Gastroesophageal sphincter (tissue), 4 donors: ENCODE results near the gene ATF4. TPM values are rescaled to one million over a fixed set of nuclear protein-coding genes. Genes with fewer than 3 reads are reported as not detected.

Source experiments
- ATAC-seq: fragments of 150-250 bp; one replicate; pipeline ENCODE4 v1.9.1; 2016; ENCODE audit warnings: mild to moderate bottlenecking, moderate library complexity
- H3K27ac ChIP-seq, 4 donors: fragments of 200-600 bp; sonication (generic) in 3 of 4; 1 replicate in 3 of 4; 2 replicates in 1 of 4; pipeline ENCODE4 v1.5.1; 2016 to 2019
- H3K27me3 ChIP-seq: fragments of 200-600 bp; sonication (generic); one replicate; pipeline ENCODE4 v1.5.1; 2019
- H3K36me3 ChIP-seq, 2 donors: fragments of 200-600 bp; sonication (generic); one replicate each; pipeline ENCODE4 v1.5.1; 2019; ENCODE audit warnings: control low read depth in 1 of 2
- H3K4me1 ChIP-seq, 3 donors: fragments of 200-600 bp; sonication (generic); 1 replicate in 2 of 3; 2 replicates in 1 of 3; pipeline ENCODE4 v1.5.1; 2016 to 2019; ENCODE audit warnings: control low read depth in 2 of 3
- H3K4me3 ChIP-seq, 2 donors: fragments of 200-600 bp; sonication (generic); one replicate each; pipeline ENCODE4 v1.5.1; 2019; ENCODE audit warnings: mild to moderate bottlenecking in 1 of 2, moderate library complexity in 1 of 2
- H3K9me3 ChIP-seq, 3 donors: fragments of 200-600 bp; sonication (generic); one replicate each; pipeline ENCODE4 v1.5.1; 2017 to 2019; ENCODE audit warnings: control low read depth in 2 of 3
- EP300 ChIP-seq: sonication (generic); formaldehyde crosslinking; IDR thresholded peaks from one replicate; pipeline ENCODE4 v1.6.1; 2017; ENCODE audit warnings: antibody characterized with exemption, mild to moderate bottlenecking
- POLR2A ChIP-seq, 2 donors: fragments of 450-650 bp; IDR thresholded peaks; one replicate each; pipeline ENCODE4 v1.6.1; 2017; ENCODE audit warnings: antibody characterized with exemption in 2 of 2, mild to moderate bottlenecking in 2 of 2, moderate library complexity in 1 of 2
- POLR2AphosphoS5 ChIP-seq: sonication (generic); formaldehyde crosslinking; IDR thresholded peaks from one replicate; pipeline ENCODE4 v1.6.1; 2017; ENCODE audit warnings: antibody characterized with exemption
- WGBS, 2 donors: methylation state at CpG; one replicate each; pipeline ENCODE4 v1.1.5; 2018; ENCODE audit warnings: low coverage in 1 of 2; 5-methylcytosine and 5-hydroxymethylcytosine counted together
- total RNA-seq, 4 donors: library from RNA; depleted of rRNA; stranded (reverse); fragments of >200 nt; gene quantifications; one replicate each; pipeline ENCODE4 v1.1.0, GENCODE V29; 2016
- TF ChIP-seq, protein P1 (sequence below), 4 experiments: fragments of 200-600 bp in 2 of 4; fragments of 450-650 bp in 2 of 4; sonication (generic) in 1 of 4; IDR thresholded peaks; one replicate each; pipeline ENCODE4 v1.5.1; 2017 to 2019; ENCODE audit warnings: antibody characterized with exemption in 4 of 4, mild to moderate bottlenecking in 2 of 4, moderate library complexity in 2 of 4

The ATF4 gene
- total RNA-seq, 4 donors from 2014 or later = 450 to 718 (median 563) TPM

GRCh38 chr22:39568278-39568981 lies 48.1 kb downstream of the ATF4 start:
- Histone ChIP-seq H3K27me3 (peaks cover 72% of the 10 kb centered on the region), H3K4me1 (no peaks in the 10 kb centered on the region), H3K4me3 (no peak overlapping the region), H3K36me3 (no peaks in the 10 kb centered on the region), H3K27ac (no peak overlapping the region), H3K9me3 (no peaks in the 10 kb centered on the region)
- TF ChIP-seq, protein P1, sequence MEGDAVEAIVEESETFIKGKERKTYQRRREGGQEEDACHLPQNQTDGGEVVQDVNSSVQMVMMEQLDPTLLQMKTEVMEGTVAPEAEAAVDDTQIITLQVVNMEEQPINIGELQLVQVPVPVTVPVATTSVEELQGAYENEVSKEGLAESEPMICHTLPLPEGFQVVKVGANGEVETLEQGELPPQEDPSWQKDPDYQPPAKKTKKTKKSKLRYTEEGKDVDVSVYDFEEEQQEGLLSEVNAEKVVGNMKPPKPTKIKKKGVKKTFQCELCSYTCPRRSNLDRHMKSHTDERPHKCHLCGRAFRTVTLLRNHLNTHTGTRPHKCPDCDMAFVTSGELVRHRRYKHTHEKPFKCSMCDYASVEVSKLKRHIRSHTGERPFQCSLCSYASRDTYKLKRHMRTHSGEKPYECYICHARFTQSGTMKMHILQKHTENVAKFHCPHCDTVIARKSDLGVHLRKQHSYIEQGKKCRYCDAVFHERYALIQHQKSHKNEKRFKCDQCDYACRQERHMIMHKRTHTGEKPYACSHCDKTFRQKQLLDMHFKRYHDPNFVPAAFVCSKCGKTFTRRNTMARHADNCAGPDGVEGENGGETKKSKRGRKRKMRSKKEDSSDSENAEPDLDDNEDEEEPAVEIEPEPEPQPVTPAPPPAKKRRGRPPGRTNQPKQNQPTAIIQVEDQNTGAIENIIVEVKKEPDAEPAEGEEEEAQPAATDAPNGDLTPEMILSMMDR (IDR thresholded peaks at IDR 0.05) = no peak
- no peak for TF ChIP-seq POLR2A (IDR thresholded peaks at IDR 0.05)
- no peak for TF ChIP-seq POLR2AphosphoS5
- no peak for TF ChIP-seq EP300
- ATAC-seq = no peak
- 68 to 88% methylated on average over 7 to 12 of the region's 19 CpGs for WGBS, 2 donors

DNA sequence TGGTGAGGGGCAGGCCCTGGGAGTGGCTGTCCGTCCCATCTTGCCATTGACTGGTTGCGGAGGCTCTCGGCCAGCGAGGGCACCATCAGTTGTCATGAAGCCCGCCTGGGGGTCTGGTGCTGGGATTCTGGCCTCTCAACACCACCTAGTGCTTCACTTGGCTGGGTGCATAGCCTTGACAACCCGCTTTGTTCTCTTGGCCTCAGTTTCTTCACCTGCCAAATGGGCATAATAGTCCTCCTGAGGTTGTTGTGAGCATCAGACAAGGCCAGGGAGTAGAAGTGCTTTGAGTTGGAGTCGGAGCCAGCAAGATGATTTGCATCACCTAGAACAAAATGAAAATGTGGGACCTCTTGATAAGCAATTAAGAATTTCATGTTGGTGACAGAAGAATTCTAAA lies 48.7 kb downstream of the ATF4 start:
- 93% methylated on average over 3 of the region's 7 CpGs; no CpG with 5 or more reads in 1 of the 2 donors for WGBS, 2 donors
- H3K27ac ChIP-seq = no peak overlapping the region
- H3K27me3 ChIP-seq = peaks cover 65% of the 10 kb centered on the region
- no peak for ATAC-seq
- H3K4me3 ChIP-seq = no peak overlapping the region
- TF ChIP-seq EP300 (no peak), POLR2A (IDR thresholded peaks at IDR 0.05) (no peak), POLR2AphosphoS5 (no peak)
- TF ChIP-seq, protein P1 (IDR thresholded peaks at IDR 0.05) = no peak
- no peaks in the 10 kb centered on the region for H3K36me3 ChIP-seq
- H3K4me1 ChIP-seq = no peaks in the 10 kb centered on the region
- H3K9me3 ChIP-seq = no peaks in the 10 kb centered on the region

GRCh38 chr22:39570226-39570625 lies 49.9 kb downstream of the ATF4 start:
- WGBS, 2 donors = 60 to 66% methylated on average over 1 to 3 of the region's 3 CpGs
- H3K27me3 ChIP-seq = peaks cover 56% of the 10 kb centered on the region
- no peak for ATAC-seq

DNA sequence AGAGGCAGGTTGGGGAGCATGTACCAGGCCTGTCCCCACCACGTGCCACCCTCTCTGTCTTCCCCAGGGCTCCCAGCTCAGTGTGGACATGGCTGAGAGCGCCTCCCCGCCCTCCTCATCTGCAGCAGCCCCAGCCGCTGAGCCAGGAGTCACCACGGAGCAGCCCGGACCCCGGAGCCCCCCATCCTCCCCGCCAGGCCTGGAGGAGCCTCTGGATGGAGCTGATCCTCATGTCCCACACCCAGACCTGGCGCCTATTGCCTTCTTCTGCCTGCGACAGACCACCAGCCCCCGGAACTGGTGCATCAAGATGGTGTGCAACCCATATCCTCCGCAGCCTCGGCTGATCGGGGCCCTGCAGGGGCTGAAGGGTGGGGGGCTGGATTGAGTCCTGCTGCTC lies 50.3 kb downstream of the ATF4 start, which contains the start of gene CACNA1I:
Gene CACNA1I (plus strand): TSS at position 89 of the 400 bp plus-strand sequence. CDS start 0 bp downstream, at position 89.
- H3K27ac ChIP-seq = no peak within 1 kb of the TSS
- no peak for ATAC-seq
- 80% methylated on average over 2 of the region's 14 CpGs; no CpG with 5 or more reads in 1 of the 2 donors for WGBS, 2 donors
- no peaks in the 10 kb centered on the region for H3K36me3 ChIP-seq
- no peaks in the 10 kb centered on the region for H3K4me1 ChIP-seq
- TF ChIP-seq EP300 (no peak), POLR2AphosphoS5 (no peak), POLR2A (IDR thresholded peaks at IDR 0.05) (no peak)
- TF ChIP-seq, protein P1 (IDR thresholded peaks at IDR 0.05) = no peak
- H3K4me3 ChIP-seq = no peak within 1 kb of the TSS
- peaks cover 51% of the 10 kb centered on the region for H3K27me3 ChIP-seq
- H3K9me3 ChIP-seq = no peaks in the 10 kb centered on the region

More at GRCh38 chr22:39570226-39570625, 49.9 kb downstream of the ATF4 start:
- Histone ChIP-seq H3K4me1 (no peaks in the 10 kb centered on the region), H3K36me3 (no peaks in the 10 kb centered on the region), H3K4me3 (no peak overlapping the region), H3K9me3 (no peaks in the 10 kb centered on the region), H3K27ac (no peak overlapping the region)
- TF ChIP-seq, protein P1 (IDR thresholded peaks at IDR 0.05) = no peak
- TF ChIP-seq POLR2A (IDR thresholded peaks at IDR 0.05) (no peak), POLR2AphosphoS5 (no peak), EP300 (no peak)

DNA sequence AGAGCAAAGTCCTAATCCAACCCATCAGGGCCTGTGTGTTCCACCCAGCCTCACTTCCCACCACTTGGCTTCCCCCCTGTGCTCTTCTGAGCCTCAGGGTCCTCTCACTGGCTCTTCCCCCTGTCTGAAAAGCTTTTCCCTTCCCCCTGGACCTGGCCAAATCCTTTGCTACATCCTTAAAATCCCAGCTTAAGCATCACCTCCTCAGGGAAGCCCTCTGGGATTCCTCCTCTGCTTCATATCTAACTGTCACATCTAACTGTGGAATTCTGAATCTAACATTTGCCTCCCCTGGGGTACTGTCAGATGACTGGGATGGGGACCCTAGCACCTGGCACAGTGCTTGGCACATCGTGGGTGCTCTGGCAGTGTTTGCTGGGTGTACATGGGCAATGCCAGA lies 51.2 kb downstream of the ATF4 start:
- no peaks in the 10 kb centered on the region for H3K4me1 ChIP-seq
- TF ChIP-seq EP300 = no peak
- TF ChIP-seq POLR2AphosphoS5 = no peak
- no peak for TF ChIP-seq POLR2A (IDR thresholded peaks at IDR 0.05)
- TF ChIP-seq, protein P1 (IDR thresholded peaks at IDR 0.05) = no peak
- no peaks in the 10 kb centered on the region for H3K36me3 ChIP-seq
- ATAC-seq = no peak
- WGBS, 2 donors = 75% methylated on average over 1 of the region's 1 CpG; no CpG with 5 or more reads in 1 of the 2 donors
- no peak overlapping the region for H3K27ac ChIP-seq
- no peaks in the 10 kb centered on the region for H3K9me3 ChIP-seq
- no peak overlapping the region for H3K4me3 ChIP-seq
- peaks cover 51% of the 10 kb centered on the region for H3K27me3 ChIP-seq
